GM12892 (cell line): Measurements from ENCODE around the gene P4HB.

ENCODE experiments used
- POLR2A ChIP-seq: IDR thresholded peaks from 2 replicates; pipeline ENCODE4 v1.6.1; 2011; ENCODE audit warnings: low read depth, low read length, control low read depth
- POLR2AphosphoS5 ChIP-seq: IDR thresholded peaks from 2 replicates; pipeline ENCODE4 v1.6.1; 2011; ENCODE audit warnings: low read depth, low read length, control low read depth
- TAF1 ChIP-seq: IDR thresholded peaks from 2 replicates; pipeline ENCODE4 v1.6.1; 2011; ENCODE audit warnings: low read depth, mild to moderate bottlenecking, control low read depth, low read length, borderline replicate concordance

DNA sequence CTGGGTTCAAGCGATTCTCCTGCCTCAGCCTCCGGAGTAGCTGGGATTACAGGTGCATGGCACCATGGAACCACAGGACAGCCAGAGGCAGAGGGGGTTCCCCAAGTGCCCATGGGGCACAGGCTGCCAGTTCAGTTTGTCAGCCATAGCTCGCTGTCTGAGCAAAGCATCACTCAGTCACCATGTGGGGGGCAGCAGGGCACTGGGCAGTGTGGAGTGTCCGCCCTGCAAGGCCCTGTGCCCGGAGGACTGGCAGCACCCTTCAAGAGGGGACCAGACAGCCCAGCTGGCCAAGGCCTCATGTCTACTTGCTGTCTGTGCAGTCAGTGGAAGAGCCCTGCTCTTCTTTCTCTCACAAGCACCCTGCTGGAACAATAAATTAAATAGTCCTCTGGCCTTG lies 24.6 kb upstream of the P4HB start:
- no peak for TF ChIP-seq POLR2A
- TF ChIP-seq POLR2AphosphoS5, result peak; percentile 26; the same call in 1 of the 2 replicates
- no peak for TF ChIP-seq TAF1
